Uterus (tissue), 4 donors: ENCODE measurements around the gene HJV. TPM values are rescaled to one million over a fixed set of nuclear protein-coding genes. Genes with fewer than 3 reads are reported as not detected.

ENCODE experiments used
- DNase-seq, 2 donors: peaks; one replicate each; pipeline ENCODE4 v3.0.0-alpha.2; 2019 to 2020
- H3K27ac ChIP-seq, 2 donors: fragments of 200-600 bp; sonication (generic); 1 replicate in 1 of 2; 2 replicates in 1 of 2; pipeline ENCODE4 v1.5.1; 2016 to 2018
- H3K27me3 ChIP-seq, 2 donors: fragments of 200-600 bp; sonication (generic); one replicate each; pipeline ENCODE4 v1.5.1; 2018 to 2019; ENCODE audit warnings: control low read depth in 1 of 2
- H3K36me3 ChIP-seq, 2 donors: fragments of 200-600 bp; sonication (generic); one replicate each; pipeline ENCODE4 v1.5.1; 2019; ENCODE audit warnings: control low read depth in 1 of 2
- H3K4me1 ChIP-seq, 2 donors: fragments of 200-600 bp; sonication (generic); one replicate each; pipeline ENCODE4 v1.5.1; 2018 to 2019; ENCODE audit warnings: control low read depth in 1 of 2
- H3K4me3 ChIP-seq, 2 donors: fragments of 200-600 bp; sonication (generic); 1 replicate in 1 of 2; 2 replicates in 1 of 2; pipeline ENCODE4 v1.5.1; 2018 to 2019; ENCODE audit warnings: mild to moderate bottlenecking in 1 of 2
- H3K9me3 ChIP-seq, 2 donors: fragments of 200-600 bp; sonication (generic); one replicate each; pipeline ENCODE4 v1.5.1; 2019; ENCODE audit warnings: control low read depth in 1 of 2
- POLR2A ChIP-seq, 2 donors: fragments of 450-650 bp; IDR thresholded peaks; one replicate each; pipeline ENCODE4 v1.6.1; 2016; ENCODE audit warnings: antibody characterized with exemption in 2 of 2, mild to moderate bottlenecking in 1 of 2, moderate library complexity in 1 of 2
- intact Hi-C: fragments of 100-400 bp; cut with DNase I; formaldehyde crosslinking; loops from one replicate; pipeline ENCODE4 v1.15.1; 2023; ENCODE audit warnings: low total_unique reads
- total RNA-seq, 4 donors: library from RNA; depleted of rRNA in 3 of 4; stranded (reverse); fragments of >200 nt in 3 of 4; gene quantifications; one replicate each; pipeline versions ENCODE4 v1.1.0 to v1.2.4, GENCODE V29; 2014 to 2023
- TF ChIP-seq, protein P1 (sequence below), 4 experiments: fragments of 200-600 bp in 2 of 4; fragments of 450-650 bp in 2 of 4; sonication (generic) in 2 of 4; IDR thresholded peaks; one replicate each; pipeline ENCODE4 v1.5.1; 2016 to 2019; ENCODE audit warnings: antibody characterized with exemption in 4 of 4, mild to moderate bottlenecking in 2 of 4, moderate library complexity in 1 of 4
- donor health status: DM: yes; HTN: yes; CAD: no.

HJV gene
- total RNA-seq, 4 donors from 2014 or later = not detected

GRCh38 chr1:146001709-146002108 is 19.8 kb downstream of the HJV start:
- intact Hi-C loops = no loop called here

GRCh38 chr1:145999321-146000024 is 22.1 kb downstream of the HJV start:
- intact Hi-C loops = no loop called here
- peak; percentile 41 to 43 for TF ChIP-seq POLR2A (IDR thresholded peaks at IDR 0.05)
- TF ChIP-seq, protein P1, sequence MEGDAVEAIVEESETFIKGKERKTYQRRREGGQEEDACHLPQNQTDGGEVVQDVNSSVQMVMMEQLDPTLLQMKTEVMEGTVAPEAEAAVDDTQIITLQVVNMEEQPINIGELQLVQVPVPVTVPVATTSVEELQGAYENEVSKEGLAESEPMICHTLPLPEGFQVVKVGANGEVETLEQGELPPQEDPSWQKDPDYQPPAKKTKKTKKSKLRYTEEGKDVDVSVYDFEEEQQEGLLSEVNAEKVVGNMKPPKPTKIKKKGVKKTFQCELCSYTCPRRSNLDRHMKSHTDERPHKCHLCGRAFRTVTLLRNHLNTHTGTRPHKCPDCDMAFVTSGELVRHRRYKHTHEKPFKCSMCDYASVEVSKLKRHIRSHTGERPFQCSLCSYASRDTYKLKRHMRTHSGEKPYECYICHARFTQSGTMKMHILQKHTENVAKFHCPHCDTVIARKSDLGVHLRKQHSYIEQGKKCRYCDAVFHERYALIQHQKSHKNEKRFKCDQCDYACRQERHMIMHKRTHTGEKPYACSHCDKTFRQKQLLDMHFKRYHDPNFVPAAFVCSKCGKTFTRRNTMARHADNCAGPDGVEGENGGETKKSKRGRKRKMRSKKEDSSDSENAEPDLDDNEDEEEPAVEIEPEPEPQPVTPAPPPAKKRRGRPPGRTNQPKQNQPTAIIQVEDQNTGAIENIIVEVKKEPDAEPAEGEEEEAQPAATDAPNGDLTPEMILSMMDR (IDR thresholded peaks at IDR 0.05) = no peak

More at GRCh38 chr1:146001709-146002108, 19.8 kb downstream of the HJV start:
- no peak for DNase-seq
- TF ChIP-seq POLR2A (IDR thresholded peaks at IDR 0.05) = no peak
- TF ChIP-seq, protein P1 (IDR thresholded peaks at IDR 0.05) = no peak
- no peaks in the 10 kb centered on the region for H3K27me3 ChIP-seq
- H3K9me3 ChIP-seq = no peaks in the 10 kb centered on the region
- no peaks in the 10 kb centered on the region for H3K36me3 ChIP-seq
- peaks cover 4 to 12% of the 10 kb centered on the region in 2 donors for H3K4me1 ChIP-seq
- H3K4me3 ChIP-seq = no peak overlapping the region
- H3K27ac ChIP-seq = peak overlapping the region; percentile 96 to 100

DNA sequence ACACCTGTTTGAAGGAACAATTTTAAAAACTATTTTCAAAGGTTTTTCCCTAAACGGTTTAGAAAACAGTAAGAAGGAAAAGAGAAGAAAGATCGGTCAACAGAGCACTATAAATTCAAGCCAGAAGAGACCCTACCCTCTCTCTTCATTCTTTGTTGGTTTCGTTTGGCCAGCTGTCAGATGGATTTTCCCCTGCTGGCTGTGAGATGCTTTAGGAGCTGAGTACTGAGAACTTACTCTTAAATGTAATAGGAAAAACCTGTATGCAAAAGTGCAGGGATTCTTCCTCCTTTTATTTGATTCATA is 23.9 kb downstream of the HJV start:
- no peaks in the 10 kb centered on the region for H3K9me3 ChIP-seq
- DNase-seq = no peak
- H3K36me3 ChIP-seq = peaks cover 0 to 3% of the 10 kb centered on the region in 2 donors
- peaks cover 4% of the 10 kb centered on the region in 2 donors for H3K4me1 ChIP-seq
- intact Hi-C loops = no loop called here
- TF ChIP-seq, protein P1 (IDR thresholded peaks at IDR 0.05) = peak in 2 of 4 experiments; percentile 9 to 20
- no peak for TF ChIP-seq POLR2A (IDR thresholded peaks at IDR 0.05)
- peak overlapping the region; percentile 60 to 85 for H3K4me3 ChIP-seq
- peak overlapping the region; percentile 96 to 100 for H3K27ac ChIP-seq
- no peaks in the 10 kb centered on the region for H3K27me3 ChIP-seq

More at GRCh38 chr1:145999321-146000024, 22.1 kb downstream of the HJV start:
- DNase-seq = peak; percentile 67 to 77
- peak overlapping the region; percentile 96 to 100 for H3K27ac ChIP-seq
- H3K9me3 ChIP-seq = no peaks in the 10 kb centered on the region
- H3K36me3 ChIP-seq = no peaks in the 10 kb centered on the region
- H3K4me1 ChIP-seq = peaks cover 4% of the 10 kb centered on the region in 2 donors
- H3K27me3 ChIP-seq = no peaks in the 10 kb centered on the region
- H3K4me3 ChIP-seq = peak overlapping the region; percentile 4 to 60

- DNase-seq = peak; percentile 54 to 74
- Histone ChIP-seq H3K27me3 (no peaks in the 10 kb centered on the region), H3K4me3 (peak overlapping the region; percentile 60 to 85), H3K27ac (peak overlapping the region; percentile 96 to 100), H3K36me3 (peaks cover 0 to 3% of the 10 kb centered on the region in 2 donors), H3K9me3 (no peaks in the 10 kb centered on the region), H3K4me1 (peaks cover 4% of the 10 kb centered on the region in 2 donors)
- intact Hi-C loops = no loop called here
- TF ChIP-seq POLR2A (IDR thresholded peaks at IDR 0.05) = peak; percentile 4 to 33
- TF ChIP-seq, protein P1 (IDR thresholded peaks at IDR 0.05) = no peak
Observed at GRCh38 chr1:145997016-145997717, 24.4 kb downstream of the HJV start.
